CD4-positive, alpha-beta T cell treated with Interleukin-12 subunit alpha and Interleukin-12 subunit beta, for 1 hour (primary cell): ENCODE results near the gene CAPZB.
A peak's percentile ranks its signal among the peaks of the same experiment; 100 is the strongest.

Experiments
- DNase-seq: peaks from one replicate; pipeline ENCODE4 v3.0.0-alpha.2; 2020

Gene CAPZB

DNA sequence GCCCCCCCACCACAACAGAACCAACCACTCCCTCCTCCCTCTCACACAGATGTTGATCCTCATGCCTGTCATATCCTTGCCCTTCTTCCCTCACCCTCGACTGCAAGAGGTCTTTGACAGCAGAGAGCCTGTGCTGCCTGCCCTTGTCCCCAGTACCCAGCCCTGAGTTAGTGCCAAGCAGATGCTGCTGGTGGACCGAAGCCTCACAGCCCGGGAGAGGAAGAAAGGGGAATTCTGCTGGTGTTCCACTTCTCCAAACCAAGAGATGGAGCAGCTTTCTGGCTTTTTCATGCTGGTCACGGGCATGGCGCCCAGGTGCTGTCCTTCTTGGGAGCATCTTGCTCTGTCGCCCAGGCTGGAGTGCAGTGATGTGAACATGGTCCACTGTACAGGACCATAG lies 104.1 kb downstream of the CAPZB start:
- DNase-seq, result no peak

GRCh38 chr1:19377812-19378718 lies 107.3 kb downstream of the CAPZB start:
- DNase-seq, result no peak

GRCh38 chr1:19376428-19377372 lies 108.6 kb downstream of the CAPZB start:
- DNase-seq, result no peak

GRCh38 chr1:19375631-19376400 lies 109.5 kb downstream of the CAPZB start:
- DNase-seq, result no peak

GRCh38 chr1:19374926-19375325 lies 110.4 kb downstream of the CAPZB start:
- no peak for DNase-seq

DNA sequence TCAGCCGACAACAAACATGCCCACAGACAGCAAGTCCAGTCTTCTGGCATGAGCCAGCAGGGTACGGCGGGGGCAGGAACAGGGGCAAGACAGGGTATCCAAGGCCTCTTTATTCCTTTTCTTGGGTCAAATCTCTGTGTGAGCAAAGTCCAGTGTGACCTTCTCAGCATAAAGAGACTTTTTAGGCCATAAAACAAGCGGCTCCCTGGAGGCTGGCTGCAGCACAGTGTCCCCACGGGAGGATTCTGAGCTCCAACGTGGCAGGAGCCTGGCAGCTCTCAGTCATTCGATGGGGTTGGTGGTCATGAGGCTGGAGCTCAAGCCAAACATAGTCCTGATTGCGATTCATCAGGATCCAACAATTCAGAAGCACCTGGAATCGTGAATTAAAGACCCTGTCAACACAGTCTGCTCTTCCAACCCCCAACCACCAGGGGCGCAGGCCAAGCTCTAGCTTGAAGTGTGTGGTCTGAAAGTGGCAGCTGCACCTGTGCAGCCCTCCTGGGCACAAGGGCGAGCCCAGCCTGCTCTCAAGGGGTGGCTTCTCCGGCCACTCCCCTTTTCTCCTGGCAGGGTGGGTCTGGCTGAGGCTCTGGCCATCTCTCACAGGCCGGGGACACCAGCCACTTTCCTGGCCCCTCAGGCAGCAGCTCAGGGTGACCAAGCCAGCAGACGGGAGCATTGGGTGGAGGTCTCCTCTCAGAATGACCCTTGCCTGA lies 111.1 kb downstream of the CAPZB start:
- peak; percentile 11 for DNase-seq

- no peak for DNase-seq
These were observed 111.9 kb downstream of the CAPZB start for GRCh38 chr1:19373211-19374082.

DNA sequence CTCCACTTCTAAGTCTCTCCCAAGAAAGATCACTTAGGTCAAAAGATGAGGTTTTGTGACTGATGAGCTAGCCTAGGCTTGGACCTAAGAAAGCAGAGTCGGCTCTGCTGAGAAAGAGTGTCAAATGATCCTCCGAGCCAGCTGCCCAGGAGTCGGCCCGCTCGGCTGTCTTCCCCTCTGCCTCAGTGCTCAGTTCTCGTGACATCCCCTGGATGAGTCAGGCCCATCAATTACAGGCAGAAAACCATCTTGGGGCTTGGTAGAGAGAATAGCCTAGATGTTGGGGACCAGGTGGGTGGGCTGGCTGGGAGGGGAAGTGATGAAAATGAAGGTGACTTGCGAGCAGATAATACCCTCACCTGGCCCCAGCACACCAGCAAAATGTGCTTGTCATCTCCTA lies 112.7 kb downstream of the CAPZB start:
- DNase-seq, result no peak

DNA sequence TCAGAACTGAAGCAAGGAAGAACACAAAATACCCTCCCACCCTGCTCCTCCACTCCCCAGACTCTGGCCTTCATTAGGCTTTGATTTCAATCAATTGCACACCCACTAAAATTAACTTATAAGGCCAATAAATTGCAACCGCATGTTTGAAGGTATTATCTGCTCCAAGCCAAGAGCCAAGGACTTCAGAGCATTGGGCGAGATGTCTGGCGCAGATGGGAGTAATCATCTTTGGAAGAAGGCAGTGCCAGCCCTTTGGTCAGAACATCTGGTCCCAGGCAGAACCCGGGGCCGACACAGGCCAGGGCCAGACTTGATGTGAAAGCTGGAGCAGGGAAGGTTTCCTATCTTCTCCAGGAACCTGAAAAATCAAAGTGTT lies 113.2 kb downstream of the CAPZB start:
- DNase-seq, result no peak

- DNase-seq, result no peak
These were observed 113.9 kb downstream of the CAPZB start for GRCh38 chr1:19371226-19372135.

DNA sequence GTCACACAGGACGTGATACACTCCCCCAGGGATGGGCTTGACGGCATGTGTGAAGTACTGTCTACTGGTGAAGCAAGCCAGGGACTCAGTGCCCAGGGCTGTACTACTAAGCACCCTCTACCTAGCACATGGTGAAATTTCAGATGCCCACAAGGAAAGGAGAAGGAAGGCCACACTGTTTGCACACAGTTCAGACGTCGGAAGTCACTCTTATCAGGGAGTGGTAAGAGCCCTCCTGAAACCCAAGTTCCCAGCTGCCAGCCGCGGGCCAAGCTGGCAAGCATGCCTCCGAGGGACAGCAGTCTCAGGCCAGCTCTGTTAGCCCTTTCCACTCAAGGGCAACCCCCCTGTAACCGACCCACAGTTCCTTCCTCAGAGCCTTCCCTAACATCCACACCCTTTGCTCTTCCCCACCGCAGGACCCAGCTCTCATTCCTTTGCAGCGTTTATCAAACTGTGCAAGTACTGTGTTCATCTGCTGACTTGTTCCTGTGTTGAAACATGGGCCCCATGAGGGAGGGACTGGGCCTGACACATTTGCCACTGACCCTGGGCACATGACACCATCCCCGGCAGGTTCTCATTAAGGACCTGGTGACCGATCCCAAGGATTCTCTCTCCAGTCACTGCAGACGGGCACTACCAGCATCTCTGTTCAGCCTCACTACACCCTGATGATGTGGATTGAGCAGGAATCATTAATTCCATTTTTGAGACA lies 114.7 kb downstream of the CAPZB start:
- DNase-seq, result no peak

DNA sequence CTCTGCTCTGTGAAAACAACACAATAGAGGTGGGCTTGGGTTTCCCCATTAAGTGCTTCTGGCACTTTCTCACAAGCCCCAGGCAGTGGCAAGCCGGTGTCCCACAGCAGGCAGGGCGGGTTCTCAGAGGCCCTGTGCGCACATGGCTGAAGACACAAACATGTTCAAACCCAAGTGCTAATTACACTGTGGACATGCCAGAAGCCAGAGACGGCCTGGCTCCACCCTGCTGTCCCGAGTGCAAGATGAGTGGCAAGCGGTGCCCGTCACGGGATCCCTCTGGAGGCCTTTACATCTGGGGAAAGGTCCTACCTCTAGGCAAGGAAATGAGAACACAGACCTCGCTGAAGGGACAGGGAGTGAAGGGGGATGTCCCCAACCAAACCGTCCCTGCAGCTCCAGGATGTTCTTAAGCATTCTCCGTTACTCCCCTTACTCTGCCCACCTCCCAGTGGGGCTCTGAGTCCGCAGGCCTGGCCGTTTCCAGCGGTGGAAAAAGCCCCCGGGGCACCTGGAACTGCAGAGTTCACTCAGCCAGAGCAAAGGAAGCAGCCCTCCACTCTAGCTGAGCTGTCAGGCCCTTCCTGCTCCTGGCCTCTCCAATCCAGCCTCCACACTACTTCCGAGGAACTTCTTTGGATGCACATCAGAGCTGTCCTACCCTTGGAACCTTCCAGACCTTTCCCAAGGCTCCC lies 115.8 kb downstream of the CAPZB start:
- no peak for DNase-seq

- no peak for DNase-seq
These were observed 116.4 kb downstream of the CAPZB start for GRCh38 chr1:19368964-19369363.

- no peak for DNase-seq
These were observed 117.3 kb downstream of the CAPZB start for GRCh38 chr1:19368050-19368449.

DNA sequence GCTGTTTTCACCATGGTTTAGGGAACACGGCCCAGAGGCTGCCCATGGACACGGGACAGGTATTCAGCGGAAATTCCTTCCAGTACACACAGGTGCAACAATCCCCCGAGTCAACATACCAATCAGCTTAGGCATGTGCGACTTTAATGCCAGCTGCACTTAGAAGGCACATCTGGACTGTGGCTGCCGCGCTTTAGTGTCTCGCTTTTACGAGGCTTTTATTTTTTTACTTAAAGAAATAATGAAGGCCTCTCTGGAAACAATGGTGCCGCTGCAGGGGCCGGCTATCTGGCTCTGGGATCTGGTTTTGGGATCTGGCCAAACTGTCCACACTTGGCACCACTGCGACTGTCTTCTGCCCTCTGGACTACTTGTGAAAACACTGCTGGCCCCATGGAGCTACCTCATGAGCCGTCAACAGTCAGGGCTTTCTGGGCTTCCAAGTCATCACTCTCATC lies 117.7 kb downstream of the CAPZB start:
- no peak for DNase-seq

DNA sequence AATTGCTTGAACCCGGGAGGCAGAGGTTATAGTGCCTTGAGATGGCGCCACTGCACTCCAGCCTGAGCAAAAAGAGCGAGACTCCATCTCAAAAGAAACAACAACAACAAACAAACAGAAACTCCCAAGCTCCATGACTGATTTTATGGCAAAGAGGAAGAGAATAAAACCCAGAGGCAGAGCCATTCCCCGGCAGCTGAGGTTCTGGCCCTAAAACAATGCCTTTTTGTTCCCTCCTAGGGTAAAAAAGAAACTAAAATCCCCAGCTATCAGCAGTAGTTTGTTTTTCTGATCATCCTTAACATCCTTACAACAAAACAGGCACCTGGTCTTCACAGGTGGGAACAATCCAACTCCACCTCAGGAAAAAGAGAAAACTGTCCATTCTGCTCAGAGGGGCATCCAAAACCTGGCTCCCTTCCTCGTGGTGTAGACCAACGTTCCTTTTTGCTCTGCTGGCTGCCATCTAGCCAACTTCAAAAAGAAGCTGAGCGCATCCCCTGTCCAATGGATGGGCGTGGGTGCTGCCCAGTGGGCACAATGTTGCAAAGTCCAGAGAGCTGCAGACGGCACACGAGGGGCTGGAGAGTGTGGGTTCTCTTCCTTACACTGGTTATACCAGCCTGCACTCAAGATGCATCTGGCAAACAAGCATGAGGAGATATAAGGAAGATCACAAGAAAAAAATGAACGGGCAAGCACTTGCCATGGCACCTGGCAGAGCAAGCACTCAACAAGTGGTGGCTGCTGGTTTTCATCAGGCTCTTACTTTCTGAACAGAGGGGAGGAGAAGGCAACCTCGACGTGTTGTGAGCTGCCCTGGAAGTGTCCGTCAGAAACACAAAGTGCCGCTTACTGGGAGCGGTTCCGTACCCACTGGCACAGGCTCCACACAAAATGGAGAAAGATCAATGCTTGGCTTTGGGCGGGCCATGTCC lies 118.5 kb downstream of the CAPZB start:
- no peak for DNase-seq

GRCh38 chr1:19365721-19366120 lies 119.6 kb downstream of the CAPZB start:
- no peak for DNase-seq
